HG03159 (cell line): ENCODE data around the gene VWC2L.

Experiments
- ATAC-seq: cut with Tn5 transposase; IDR thresholded peaks from one replicate; pipeline ENCODE4 v1.9.1; 2021; ENCODE audit warnings: mild to moderate bottlenecking, moderate library complexity; ENCODE audit not compliant: unreplicated experiment

Gene VWC2L

GRCh38 chr2:214533541-214533940 lies 122.7 kb downstream of the VWC2L start:
- no peak for ATAC-seq

- no peak for ATAC-seq
Observed at GRCh38 chr2:214536625-214537024, 125.8 kb downstream of the VWC2L start.

GRCh38 chr2:214537929-214538328 lies 127.1 kb downstream of the VWC2L start:
- ATAC-seq, result no peak

- ATAC-seq, result no peak
Observed at GRCh38 chr2:214542295-214542694, 131.4 kb downstream of the VWC2L start.

GRCh38 chr2:214542866-214543265 lies 132.0 kb downstream of the VWC2L start:
- no peak for ATAC-seq

- no peak for ATAC-seq
Observed at GRCh38 chr2:214543386-214543955, 132.6 kb downstream of the VWC2L start.

GRCh38 chr2:214545898-214546542 lies 135.2 kb downstream of the VWC2L start:
- no peak for ATAC-seq

- no peak for ATAC-seq
Observed at GRCh38 chr2:214547931-214548330, 137.1 kb downstream of the VWC2L start.

GRCh38 chr2:214549946-214550345 lies 139.1 kb downstream of the VWC2L start:
- ATAC-seq, result no peak

GRCh38 chr2:214550786-214551185 lies 139.9 kb downstream of the VWC2L start:
- no peak for ATAC-seq

- no peak for ATAC-seq
Observed at GRCh38 chr2:214557884-214558283, 147.0 kb downstream of the VWC2L start.

GRCh38 chr2:214558341-214558740 lies 147.5 kb downstream of the VWC2L start:
- no peak for ATAC-seq

GRCh38 chr2:214560176-214560575 lies 149.3 kb downstream of the VWC2L start:
- ATAC-seq, result no peak

- no peak for ATAC-seq
Observed at GRCh38 chr2:214560618-214561190, 149.8 kb downstream of the VWC2L start.

- no peak for ATAC-seq
Observed at GRCh38 chr2:214565246-214565645, 154.4 kb downstream of the VWC2L start.

GRCh38 chr2:214566457-214566856 lies 155.6 kb downstream of the VWC2L start:
- no peak for ATAC-seq

GRCh38 chr2:214569419-214570035 lies 158.7 kb downstream of the VWC2L start:
- no peak for ATAC-seq

GRCh38 chr2:214574084-214574781 lies 163.4 kb downstream of the VWC2L start:
- ATAC-seq, result no peak

- ATAC-seq, result peak; percentile 36
Observed at GRCh38 chr2:214575030-214575429, 164.2 kb downstream of the VWC2L start.

- ATAC-seq, result peak; percentile 19
Observed at GRCh38 chr2:214575465-214575864, 164.6 kb downstream of the VWC2L start.

- ATAC-seq, result no peak
Observed at GRCh38 chr2:214577769-214578168, 166.9 kb downstream of the VWC2L start.
